Measurements from ENCODE around the gene RBM20.

DNA sequence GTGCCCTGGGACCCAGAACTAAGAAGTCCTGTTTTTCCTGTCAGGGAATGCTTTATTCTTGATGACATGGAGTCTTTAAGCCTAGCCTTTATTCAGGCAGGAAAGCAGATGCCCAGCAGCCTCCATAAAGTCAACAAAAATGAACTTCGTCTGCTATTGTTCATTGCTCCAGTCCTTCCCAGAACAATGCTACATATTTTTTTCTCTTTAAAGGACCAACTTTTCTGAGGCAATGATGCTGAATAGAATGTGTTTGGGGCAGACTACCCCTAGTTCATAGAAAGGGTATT lies 180.0 kb downstream of the RBM20 start:
- TF ChIP-seq, protein P1, sequence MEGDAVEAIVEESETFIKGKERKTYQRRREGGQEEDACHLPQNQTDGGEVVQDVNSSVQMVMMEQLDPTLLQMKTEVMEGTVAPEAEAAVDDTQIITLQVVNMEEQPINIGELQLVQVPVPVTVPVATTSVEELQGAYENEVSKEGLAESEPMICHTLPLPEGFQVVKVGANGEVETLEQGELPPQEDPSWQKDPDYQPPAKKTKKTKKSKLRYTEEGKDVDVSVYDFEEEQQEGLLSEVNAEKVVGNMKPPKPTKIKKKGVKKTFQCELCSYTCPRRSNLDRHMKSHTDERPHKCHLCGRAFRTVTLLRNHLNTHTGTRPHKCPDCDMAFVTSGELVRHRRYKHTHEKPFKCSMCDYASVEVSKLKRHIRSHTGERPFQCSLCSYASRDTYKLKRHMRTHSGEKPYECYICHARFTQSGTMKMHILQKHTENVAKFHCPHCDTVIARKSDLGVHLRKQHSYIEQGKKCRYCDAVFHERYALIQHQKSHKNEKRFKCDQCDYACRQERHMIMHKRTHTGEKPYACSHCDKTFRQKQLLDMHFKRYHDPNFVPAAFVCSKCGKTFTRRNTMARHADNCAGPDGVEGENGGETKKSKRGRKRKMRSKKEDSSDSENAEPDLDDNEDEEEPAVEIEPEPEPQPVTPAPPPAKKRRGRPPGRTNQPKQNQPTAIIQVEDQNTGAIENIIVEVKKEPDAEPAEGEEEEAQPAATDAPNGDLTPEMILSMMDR (conservative IDR thresholded peaks at IDR 0.05) = no peak
- no peak for TF ChIP-seq EZH2 (IDR thresholded peaks at IDR 0.05; ENCODE audit: low read depth)

All from PC-9 (cell line).